Kidney epithelial cell (primary cell): ENCODE data around the gene ZNF283. TPM values are rescaled to one million over a fixed set of nuclear protein-coding genes. Genes with fewer than 3 reads are reported as not detected.
"Not testable (repeated sequence)": the region's sequence is repeated elsewhere in the genome, so short reads cannot be mapped to it uniquely, and the experiment has no call there.

Experiments used
- DNase-seq: peaks from one replicate; pipeline ENCODE4 v3.0.0-alpha.2; 2010; ENCODE audit warnings: low read depth
- H3K27me3 ChIP-seq: 2 replicates; pipeline ENCODE4 v1.6.0; 2011; ENCODE audit warnings: low read length; ENCODE audit not compliant: control insufficient read depth, insufficient read depth
- H3K36me3 ChIP-seq: 2 replicates; pipeline ENCODE4 v1.5.1; 2011; ENCODE audit warnings: low read length; ENCODE audit not compliant: control insufficient read depth, insufficient read depth
- H3K4me3 ChIP-seq: 2 replicates; pipeline ENCODE4 v1.5.1; 2011; ENCODE audit warnings: low read depth, mild to moderate bottlenecking, control low read depth, low read length
- CTCF ChIP-seq: IDR thresholded peaks from 2 replicates; pipeline ENCODE4 v1.5.1; 2011; ENCODE audit warnings: mild to moderate bottlenecking, moderate library complexity, low read length, control low read depth, inconsistent platforms; ENCODE audit not compliant: insufficient read depth, poor library complexity, severe bottlenecking
- total RNA-seq: library from RNA; depleted of rRNA; stranded (reverse); fragments of >200 nt; gene quantifications from 2 replicates; pipeline ENCODE4 v1.2.3, GENCODE V29; 2015

The ZNF283 gene
- total RNA-seq, 1 donor from 2014 or later: 3.8 TPM

- no peak for DNase-seq
- H3K36me3 ChIP-seq: peaks cover 4% of the 10 kb centered on the region
These were observed 12.0 kb downstream of the ZNF283 start for GRCh38 chr19:43839139-43839538.

GRCh38 chr19:43842007-43842406 is 14.9 kb downstream of the ZNF283 start:
- H3K36me3 ChIP-seq: peaks cover 3% of the 10 kb centered on the region
- no peak for TF ChIP-seq CTCF
- no peak overlapping the region for H3K4me3 ChIP-seq
- no peaks in the 10 kb centered on the region for H3K27me3 ChIP-seq
- no peak for DNase-seq

More at GRCh38 chr19:43839139-43839538, 12.0 kb downstream of the ZNF283 start:
- H3K27me3 ChIP-seq: no peaks in the 10 kb centered on the region
- TF ChIP-seq CTCF: no peak
- H3K4me3 ChIP-seq: no peak overlapping the region

- DNase-seq: no peak
- no peak overlapping the region for H3K4me3 ChIP-seq
- H3K27me3 ChIP-seq: no peaks in the 10 kb centered on the region
- H3K36me3 ChIP-seq: peaks cover 1% of the 10 kb centered on the region
- TF ChIP-seq CTCF: no peak
These were observed 20.1 kb downstream of the ZNF283 start for GRCh38 chr19:43847246-43847645.

- peaks cover 1% of the 10 kb centered on the region for H3K36me3 ChIP-seq
These were observed 20.8 kb downstream of the ZNF283 start for GRCh38 chr19:43847884-43848283.

GRCh38 chr19:43848821-43849220 is 21.7 kb downstream of the ZNF283 start:
- Histone ChIP-seq H3K4me3 (no peak overlapping the region), H3K27me3 (no peaks in the 10 kb centered on the region), H3K36me3 (peaks cover 1% of the 10 kb centered on the region)
- no peak for DNase-seq
- TF ChIP-seq CTCF: no peak

More at GRCh38 chr19:43847884-43848283, 20.8 kb downstream of the ZNF283 start:
- Histone ChIP-seq H3K27me3 (no peaks in the 10 kb centered on the region), H3K4me3 (no peak overlapping the region)
- no peak for TF ChIP-seq CTCF
- DNase-seq: no peak

- Histone ChIP-seq H3K27me3 (no peaks in the 10 kb centered on the region), H3K36me3 (no peaks in the 10 kb centered on the region), H3K4me3 (no peak overlapping the region)
- no peak for TF ChIP-seq CTCF
- no peak for DNase-seq
These were observed 31.1 kb downstream of the ZNF283 start for GRCh38 chr19:43858174-43858573.

GRCh38 chr19:43866923-43867322 is 39.8 kb downstream of the ZNF283 start:
- H3K4me3 ChIP-seq, H3K36me3 ChIP-seq, DNase-seq, H3K27me3 ChIP-seq: not testable (repeated sequence)
